Skeletal muscle satellite cell (primary cell): ENCODE measurements around the gene TECTB.

Experiments
- H3K27me3 ChIP-seq: 2 replicates; pipeline ENCODE4 v1.7.0; 2013; ENCODE audit warnings: low read length; ENCODE audit not compliant: control insufficient read depth, insufficient read depth
- H3K36me3 ChIP-seq: 2 replicates; pipeline ENCODE4 v1.7.0; 2013; ENCODE audit warnings: mild to moderate bottlenecking, control low read depth, low read length; ENCODE audit not compliant: insufficient read depth
- H3K4me1 ChIP-seq: 2 replicates; pipeline ENCODE4 v1.7.0; 2013; ENCODE audit warnings: low read length; ENCODE audit not compliant: control insufficient read depth, insufficient read depth
- H3K4me2 ChIP-seq: 2 replicates; pipeline ENCODE4 v1.7.0; 2013; ENCODE audit warnings: mild to moderate bottlenecking, low read length
- H3K4me3 ChIP-seq: 2 replicates; pipeline ENCODE4 v1.7.0; 2013; ENCODE audit warnings: low read length
- H3K9ac ChIP-seq: 2 replicates; pipeline ENCODE4 v1.7.0; 2013; ENCODE audit warnings: mild to moderate bottlenecking, low read depth, low read length, moderate library complexity
- H3K9me3 ChIP-seq: replicated peaks from 2 replicates; pipeline ENCODE4 v1.7.0; 2013; ENCODE audit warnings: mild to moderate bottlenecking, control low read depth, low read length

The TECTB gene

GRCh38 chr10:112338957-112339356, 55.8 kb downstream of the TECTB start:
- Histone ChIP-seq H3K9me3 (no peaks in the 10 kb centered on the region), H3K4me1 (no peaks in the 10 kb centered on the region), H3K9ac (no peak overlapping the region), H3K4me2 (no peak overlapping the region), H3K36me3 (no peaks in the 10 kb centered on the region), H3K4me3 (no peak overlapping the region), H3K27me3 (no peaks in the 10 kb centered on the region)

DNA sequence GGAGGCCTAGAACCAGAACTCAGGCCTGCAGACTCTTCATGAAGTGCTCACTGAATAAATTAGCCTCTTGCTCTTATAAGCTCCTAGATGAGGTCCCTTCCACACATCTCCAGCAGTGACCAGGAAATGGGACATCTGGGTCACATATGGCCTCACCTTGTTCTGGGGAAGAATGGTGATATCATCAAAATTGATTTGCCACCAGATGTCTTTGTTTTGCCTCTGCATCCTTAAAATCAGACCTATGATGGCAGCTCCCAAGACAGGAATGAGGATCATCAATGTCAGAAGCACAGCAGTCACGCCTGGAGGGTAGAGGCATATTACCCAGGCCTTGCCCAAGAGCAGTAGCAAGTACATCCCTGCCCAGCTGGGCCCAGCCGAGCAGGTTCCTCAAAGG, 57.4 kb downstream of the TECTB start:
- no peaks in the 10 kb centered on the region for H3K27me3 ChIP-seq
- no peak overlapping the region for H3K9ac ChIP-seq
- H3K9me3 ChIP-seq, result no peaks in the 10 kb centered on the region
- H3K36me3 ChIP-seq, result no peaks in the 10 kb centered on the region
- no peak overlapping the region for H3K4me3 ChIP-seq
- H3K4me2 ChIP-seq, result no peak overlapping the region
- H3K4me1 ChIP-seq, result no peaks in the 10 kb centered on the region

GRCh38 chr10:112343056-112343806, 60.0 kb downstream of the TECTB start:
- H3K4me2 ChIP-seq, result no peak overlapping the region
- no peaks in the 10 kb centered on the region for H3K4me1 ChIP-seq
- H3K4me3 ChIP-seq, result no peak overlapping the region
- H3K36me3 ChIP-seq, result no peaks in the 10 kb centered on the region
- H3K9me3 ChIP-seq, result no peaks in the 10 kb centered on the region
- H3K27me3 ChIP-seq, result no peaks in the 10 kb centered on the region
- no peak overlapping the region for H3K9ac ChIP-seq

GRCh38 chr10:112344261-112344660, 61.1 kb downstream of the TECTB start:
- H3K36me3 ChIP-seq, result no peaks in the 10 kb centered on the region

GRCh38 chr10:112345202-112345601, 62.0 kb downstream of the TECTB start:
- no peaks in the 10 kb centered on the region for H3K36me3 ChIP-seq
- no peak overlapping the region for H3K4me3 ChIP-seq
- H3K9ac ChIP-seq, result no peak overlapping the region
- H3K27me3 ChIP-seq, result no peaks in the 10 kb centered on the region
- H3K9me3 ChIP-seq, result no peaks in the 10 kb centered on the region
- no peak overlapping the region for H3K4me2 ChIP-seq
- H3K4me1 ChIP-seq, result no peaks in the 10 kb centered on the region

More at GRCh38 chr10:112344261-112344660, 61.1 kb downstream of the TECTB start:
- Histone ChIP-seq H3K4me3 (no peak overlapping the region), H3K4me1 (no peaks in the 10 kb centered on the region), H3K27me3 (no peaks in the 10 kb centered on the region), H3K9me3 (no peaks in the 10 kb centered on the region), H3K4me2 (no peak overlapping the region), H3K9ac (no peak overlapping the region)

GRCh38 chr10:112345743-112346142, 62.5 kb downstream of the TECTB start:
- no peaks in the 10 kb centered on the region for H3K9me3 ChIP-seq
- no peaks in the 10 kb centered on the region for H3K27me3 ChIP-seq
- H3K4me3 ChIP-seq, result no peak overlapping the region
- no peaks in the 10 kb centered on the region for H3K36me3 ChIP-seq
- H3K4me2 ChIP-seq, result no peak overlapping the region
- H3K4me1 ChIP-seq, result no peaks in the 10 kb centered on the region
- no peak overlapping the region for H3K9ac ChIP-seq

- Histone ChIP-seq H3K4me3 (no peak overlapping the region), H3K4me2 (no peak overlapping the region)
These were observed 63.6 kb downstream of the TECTB start for GRCh38 chr10:112346774-112347173.

DNA sequence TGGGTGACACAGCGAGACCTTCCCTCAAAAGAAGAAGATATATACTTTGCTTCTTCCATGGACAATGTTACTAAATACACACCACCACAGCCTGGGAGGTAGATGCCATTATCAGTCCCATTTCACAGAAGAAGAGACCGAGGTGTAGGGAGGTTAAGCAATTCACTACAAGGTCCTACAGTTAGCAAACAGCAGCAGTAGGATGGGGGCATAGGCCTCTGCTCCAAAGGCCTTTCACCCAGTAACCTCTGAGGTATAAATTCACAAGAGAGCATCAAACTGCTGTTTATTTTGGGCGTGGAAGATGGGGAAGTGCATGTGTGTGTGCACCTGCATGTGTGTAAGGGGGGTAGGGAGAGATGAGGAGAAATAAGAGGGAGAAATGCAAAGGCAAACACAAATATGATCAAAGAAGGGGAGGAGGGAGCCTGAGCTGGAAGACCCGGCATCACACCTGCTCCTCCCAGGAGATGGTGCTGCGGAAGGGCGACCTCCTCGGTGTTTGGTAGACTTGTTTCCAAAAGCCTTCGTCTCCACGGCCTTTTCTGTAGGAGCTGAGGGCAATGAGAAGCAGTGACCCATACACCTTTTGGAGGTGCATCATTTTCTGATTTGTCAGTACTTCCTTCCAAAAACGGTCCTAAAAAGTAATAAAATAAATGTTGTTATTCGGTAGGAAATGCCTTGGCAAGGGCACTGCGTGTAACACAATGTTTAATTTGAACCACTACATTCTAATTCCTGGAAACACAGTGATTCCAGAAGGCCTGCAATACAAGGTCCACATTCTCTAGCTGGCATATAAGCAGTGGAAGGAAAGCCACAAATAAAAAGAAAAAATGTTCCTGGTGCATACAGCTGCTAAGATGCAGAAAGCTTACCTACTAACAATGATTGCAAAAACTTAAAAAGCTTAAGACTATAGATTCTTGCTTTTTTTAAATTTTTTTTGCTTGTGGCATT, 64.8 kb downstream of the TECTB start:
- Histone ChIP-seq H3K36me3 (no peaks in the 10 kb centered on the region), H3K4me3 (no peak overlapping the region), H3K27me3 (no peaks in the 10 kb centered on the region), H3K9ac (no peak overlapping the region), H3K9me3 (no peaks in the 10 kb centered on the region), H3K4me2 (no peak overlapping the region), H3K4me1 (no peaks in the 10 kb centered on the region)

More at GRCh38 chr10:112346774-112347173, 63.6 kb downstream of the TECTB start:
- Histone ChIP-seq H3K4me1 (no peaks in the 10 kb centered on the region), H3K36me3 (no peaks in the 10 kb centered on the region), H3K9me3 (no peaks in the 10 kb centered on the region), H3K27me3 (no peaks in the 10 kb centered on the region), H3K9ac (no peak overlapping the region)

DNA sequence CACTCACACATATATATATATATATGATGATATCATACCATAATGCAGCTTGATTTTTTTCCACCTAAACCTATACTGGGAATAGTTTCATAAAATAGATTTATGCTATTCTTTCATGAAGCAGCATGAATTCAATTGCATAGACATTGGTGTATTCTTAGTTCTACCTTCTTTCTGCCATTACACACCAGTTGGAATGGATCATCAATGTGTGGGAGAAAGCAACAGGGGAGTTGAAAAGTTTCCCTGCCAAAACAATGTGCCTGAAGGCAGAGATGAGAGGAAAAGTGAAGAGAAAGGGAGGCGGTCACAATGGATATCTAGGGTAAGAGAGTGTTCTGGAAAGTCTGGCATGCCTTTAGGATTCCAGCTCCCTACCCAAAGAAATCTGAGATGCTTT, 65.6 kb downstream of the TECTB start:
- no peaks in the 10 kb centered on the region for H3K9me3 ChIP-seq
- no peaks in the 10 kb centered on the region for H3K4me1 ChIP-seq
- H3K36me3 ChIP-seq, result no peaks in the 10 kb centered on the region
- H3K27me3 ChIP-seq, result no peaks in the 10 kb centered on the region
- no peak overlapping the region for H3K9ac ChIP-seq
- H3K4me2 ChIP-seq, result no peak overlapping the region
- no peak overlapping the region for H3K4me3 ChIP-seq

GRCh38 chr10:112349521-112350085, 66.4 kb downstream of the TECTB start:
- H3K36me3 ChIP-seq, result no peaks in the 10 kb centered on the region
- H3K4me3 ChIP-seq, result no peak overlapping the region
- no peaks in the 10 kb centered on the region for H3K4me1 ChIP-seq
- H3K9me3 ChIP-seq, result no peaks in the 10 kb centered on the region
- H3K27me3 ChIP-seq, result no peaks in the 10 kb centered on the region
- no peak overlapping the region for H3K9ac ChIP-seq
- H3K4me2 ChIP-seq, result no peak overlapping the region

DNA sequence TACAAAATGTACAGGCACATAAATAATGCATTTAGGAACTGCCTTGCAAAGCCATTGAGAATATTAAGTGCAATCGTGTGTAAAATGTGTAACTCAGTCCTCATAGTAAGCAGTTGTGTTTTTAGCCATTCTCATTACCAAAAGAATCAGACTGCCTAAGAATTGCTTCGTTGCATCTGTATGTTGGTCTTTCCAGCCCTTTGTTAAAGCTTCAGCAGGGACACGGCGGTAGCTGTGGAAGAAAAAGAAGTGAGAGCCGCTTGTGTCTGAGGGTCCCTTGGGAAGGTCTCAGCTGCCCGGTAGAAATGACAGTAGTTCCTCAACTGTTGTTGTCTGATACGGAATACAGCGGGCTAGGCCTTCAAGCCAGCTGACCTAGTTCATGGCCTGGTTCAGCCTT, 67.9 kb downstream of the TECTB start:
- Histone ChIP-seq H3K9ac (no peak overlapping the region), H3K4me3 (no peak overlapping the region), H3K9me3 (no peaks in the 10 kb centered on the region), H3K27me3 (no peaks in the 10 kb centered on the region), H3K4me1 (no peaks in the 10 kb centered on the region), H3K4me2 (no peak overlapping the region), H3K36me3 (no peaks in the 10 kb centered on the region)
